BJ (cell line): ENCODE data around the gene CYP4B1. TPM values are rescaled to one million over a fixed set of nuclear protein-coding genes. Genes with fewer than 3 reads are reported as not detected.

ENCODE experiments used
- CTCF ChIA-PET: fragments of 350-600 bp; formaldehyde crosslinking; extraction: SDS; loops from one replicate; lab custom pipeline; 2021; ENCODE audit warnings: antibody characterized with exemption, inconsistent platforms; lab: Yijun Ruan, JAX
- POLR2A ChIA-PET: fragments of 300-600 bp; sonication (Branson Sonifier 250); formaldehyde crosslinking; extraction: SDS; loops from one replicate; lab custom pipeline; 2021; ENCODE audit warnings: antibody characterized with exemption; lab: Charles Lee
- DNase-seq: peaks from one replicate; pipeline ENCODE4 v3.0.0-alpha.2; 2011; ENCODE audit warnings: low read depth
- H3K27me3 ChIP-seq: 2 replicates; pipeline ENCODE4 v1.6.0; 2011; ENCODE audit warnings: low read length; ENCODE audit not compliant: control insufficient read depth, insufficient read depth
- H3K36me3 ChIP-seq: 2 replicates; pipeline ENCODE4 v1.5.1; 2011; ENCODE audit warnings: low read length; ENCODE audit not compliant: control insufficient read depth, insufficient read depth
- H3K4me3 ChIP-seq: 2 replicates; pipeline ENCODE4 v1.5.1; 2011; ENCODE audit warnings: low read depth, mild to moderate bottlenecking, control low read depth, low read length
- CTCF ChIP-seq: IDR thresholded peaks from 2 replicates; pipeline ENCODE4 v1.5.1; 2011; ENCODE audit warnings: low read depth, mild to moderate bottlenecking, control low read depth, inconsistent platforms, low read length, moderate library complexity; ENCODE audit not compliant: insufficient read depth
- polyA plus RNA-seq: library from polyadenylated mRNA; depleted of rRNA; stranded (reverse); fragments of >200 nt; gene quantifications from 2 replicates; pipeline ENCODE4 v1.2.3, GENCODE V29; 2011; rRNA removed

Gene CYP4B1
- polyA plus RNA-seq, 1 experiment, result not detected

DNA sequence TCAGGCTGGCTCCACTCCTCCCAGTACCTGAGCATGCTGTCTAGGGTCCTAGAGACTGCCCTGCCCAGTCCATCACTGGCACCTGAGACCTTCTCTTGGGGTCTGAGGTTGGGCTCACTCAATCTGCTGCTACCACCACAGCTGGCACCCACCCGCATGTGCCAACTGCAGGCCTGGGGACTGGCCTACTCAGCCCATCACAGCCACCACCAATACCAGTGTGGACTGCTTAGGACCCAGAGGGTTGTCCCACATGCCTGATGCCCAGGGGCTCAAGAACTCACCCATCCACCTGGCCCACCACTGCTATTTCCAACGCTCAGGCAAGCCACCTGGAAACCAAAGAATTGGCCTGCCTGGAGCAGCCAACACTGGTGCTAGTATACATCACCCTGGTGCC is 63.5 kb downstream of the CYP4B1 start:
- ChIA-PET CTCF (no interaction called here), POLR2A (no interaction called here)
- TF ChIP-seq CTCF, result no peak
- H3K4me3 ChIP-seq, result no peak overlapping the region
- no peak for DNase-seq
- no peaks in the 10 kb centered on the region for H3K36me3 ChIP-seq
- no peaks in the 10 kb centered on the region for H3K27me3 ChIP-seq

Other genes with a start within 250 kb of the CYP4B1 start
- gene KNCN, start 247.4 kb upstream of the CYP4B1 start, polyA plus RNA-seq, result not detected in 2 replicates
- gene MKNK1, start 194.8 kb upstream of the CYP4B1 start, polyA plus RNA-seq, result 25.7 and 30.1 TPM in 2 replicates
- 10.4 and 11.6 TPM in 2 replicates for gene MOB3C, start 182.2 kb upstream of the CYP4B1 start, polyA plus RNA-seq
- 37.0 and 67.2 TPM in 2 replicates for gene ATPAF1, start 130.7 kb upstream of the CYP4B1 start, polyA plus RNA-seq
- gene TEX38, start 127.2 kb upstream of the CYP4B1 start, polyA plus RNA-seq, result 0.07 TPM in 1 of 2 replicates, not detected in the other
- 30.4 and 49.4 TPM in 2 replicates for gene EFCAB14, start 79.9 kb upstream of the CYP4B1 start, polyA plus RNA-seq
- gene CYP4A11, start 142.4 kb downstream of the CYP4B1 start, polyA plus RNA-seq, result not detected in 2 replicates
- not detected in 2 replicates for gene CYP4X1, start 224.6 kb downstream of the CYP4B1 start, polyA plus RNA-seq